ENCODE measurements around the gene PPP1R11.
"Not testable (repeated sequence)": the region's sequence is repeated elsewhere in the genome, so short reads cannot be mapped to it uniquely, and the experiment has no call there.

PPP1R11 gene

DNA sequence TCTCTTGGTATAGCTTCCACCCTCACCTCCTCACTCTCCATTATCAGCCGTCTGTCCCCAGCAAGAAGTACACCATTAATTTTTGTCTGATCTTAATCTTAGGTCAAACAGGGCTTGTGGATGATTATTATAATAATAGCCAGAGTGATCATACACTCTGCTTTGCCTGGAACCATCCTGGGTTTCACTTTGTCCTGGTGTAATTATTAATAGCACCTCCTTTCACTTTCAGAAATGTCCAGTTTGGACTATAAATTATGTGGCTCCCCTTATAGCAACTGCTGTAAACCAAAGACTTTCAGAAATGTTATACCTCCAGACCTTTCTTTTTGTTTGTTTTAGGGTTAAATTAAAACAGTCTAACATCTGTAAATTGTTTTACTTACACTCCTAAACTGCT, 46.8 kb downstream of the PPP1R11 start:
- no peak for FAIRE-seq
- DNase-seq (ENCODE audit: insufficient read length, low spot score) = no peak
- no peak for TF ChIP-seq POLR2A (IDR thresholded peaks at IDR 0.05; ENCODE audit: low read depth, low read length)

DNA sequence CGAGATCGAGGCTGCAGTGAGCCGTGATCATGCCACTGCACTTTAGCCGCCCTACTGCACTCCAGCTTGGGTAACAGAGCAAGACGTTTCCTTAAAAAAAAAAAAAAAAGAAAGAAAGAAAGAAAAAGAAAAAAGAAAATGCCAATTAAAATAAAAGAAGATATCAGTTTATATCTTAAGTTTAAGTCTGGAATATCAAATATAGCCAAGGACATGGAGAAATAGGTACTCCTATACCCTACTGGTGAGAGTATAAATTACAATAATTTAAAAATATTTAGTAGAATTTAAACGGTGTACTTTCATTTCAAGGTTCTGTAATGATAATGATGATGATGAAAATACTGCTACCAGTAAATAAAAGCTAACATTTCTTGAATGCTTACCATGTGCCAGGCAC, 49.7 kb downstream of the PPP1R11 start:
- no peak for DNase-seq (ENCODE audit: insufficient read length, low spot score)
- no peak for FAIRE-seq

DNA sequence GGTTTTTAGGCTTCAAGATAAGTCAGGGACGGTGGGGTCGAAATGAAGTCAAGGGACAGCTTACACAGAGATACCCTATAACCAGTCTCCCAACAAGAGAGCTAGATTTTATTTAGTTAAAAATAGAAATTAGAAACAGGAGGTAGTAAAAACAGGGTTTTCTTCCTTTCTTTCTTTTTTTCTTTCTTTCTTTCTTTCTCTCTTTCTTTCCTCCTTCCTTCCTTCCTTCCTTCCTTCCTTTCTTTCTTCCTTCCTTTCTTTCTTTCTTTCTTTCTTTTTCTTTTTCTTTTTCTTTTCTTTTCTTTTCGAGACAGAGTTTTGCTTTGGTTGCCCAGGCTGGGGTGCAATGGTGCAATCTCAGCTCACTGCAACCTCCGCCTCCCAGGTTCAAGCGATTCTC, 51.7 kb downstream of the PPP1R11 start:
- not testable (repeated sequence) for FAIRE-seq; DNase-seq (ENCODE audit: insufficient read length, low spot score)

More for the DNA sequence above, 49.7 kb downstream of the PPP1R11 start:
- TF ChIP-seq POLR2A (IDR thresholded peaks at IDR 0.05; ENCODE audit: low read depth, low read length) = no peak

Data from H54 (cell line).